ENCODE results near the gene UBA3.

DNA sequence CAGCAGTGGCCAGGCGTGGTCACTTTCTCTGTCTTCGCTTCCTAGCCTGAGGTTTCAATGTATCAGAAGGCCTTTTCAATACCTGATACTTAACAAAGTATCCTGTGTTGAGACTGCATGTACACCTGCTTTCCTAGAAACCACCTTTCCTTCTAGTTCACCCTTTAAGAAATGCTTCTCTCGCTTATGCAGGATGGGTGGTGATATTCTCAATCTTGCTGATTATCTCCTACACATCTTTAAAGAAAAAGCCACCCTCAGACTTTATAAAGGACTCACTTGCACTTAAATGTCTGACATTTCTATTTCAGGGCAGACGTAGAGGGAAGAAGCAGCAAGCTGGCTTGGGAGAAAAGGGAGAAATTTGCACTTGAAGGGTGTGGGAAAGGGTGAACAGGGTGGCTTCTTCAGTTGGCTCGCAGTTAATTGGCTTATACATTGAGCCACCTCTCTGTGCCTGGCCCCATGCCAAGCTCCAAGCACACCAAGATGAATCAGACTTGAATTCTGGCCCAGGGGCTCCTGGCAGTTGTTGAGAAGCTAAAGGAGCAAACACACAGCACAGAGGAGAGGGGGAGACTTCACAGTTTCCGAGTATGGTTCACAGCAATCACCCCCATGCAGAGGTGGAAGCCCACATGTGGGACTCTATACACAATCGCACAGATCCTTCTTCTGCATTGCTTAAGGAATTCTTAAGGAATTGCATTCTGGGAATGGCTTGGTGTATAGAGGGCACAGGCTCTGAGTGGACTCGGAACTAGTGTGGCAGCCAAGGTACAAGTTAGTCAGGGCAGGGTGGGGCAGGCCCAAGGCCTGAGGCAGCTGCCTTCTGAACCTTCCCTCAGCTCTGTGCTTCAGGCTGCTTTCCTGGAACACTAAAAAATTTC lies 5.9 kb upstream of the UBA3 start:
- TF ChIP-seq KAT7 (CRISPR knock-in tag; IDR thresholded peaks at IDR 0.05; ENCODE audit: borderline replicate concordance) = no peak
- TF ChIP-seq IKZF1 (IDR thresholded peaks at IDR 0.05) = no peak
